HG02798 (cell line): ENCODE data around the gene MROH8.
"Not testable (repeated sequence)": the region's sequence is repeated elsewhere in the genome, so short reads cannot be mapped to it uniquely, and the experiment has no call there.

Source experiments
- ATAC-seq: cut with Tn5 transposase; IDR thresholded peaks from one replicate; pipeline ENCODE4 v1.9.1; 2021; ENCODE audit warnings: mild to moderate bottlenecking; ENCODE audit not compliant: unreplicated experiment, poor library complexity

MROH8 gene

GRCh38 chr20:37108676-37109075 lies 70.7 kb downstream of the MROH8 start:
- ATAC-seq, result no peak

- no peak for ATAC-seq
Observed at GRCh38 chr20:37102571-37102970, 76.8 kb downstream of the MROH8 start.

- ATAC-seq, result no peak
Observed at GRCh38 chr20:37096415-37097041, 82.8 kb downstream of the MROH8 start.

- ATAC-seq, result peak; percentile 77
Observed at GRCh38 chr20:37095599-37096414, 83.5 kb downstream of the MROH8 start, which contains the start of gene RBL1. Gene RBL1 (minus strand): TSS chr20:37095997. CDS start chr20:37095928, 69 bp downstream.

- no peak for ATAC-seq
Observed at GRCh38 chr20:37095108-37095598, 84.2 kb downstream of the MROH8 start.

- no peak for ATAC-seq
Observed at GRCh38 chr20:37090407-37090806, 88.9 kb downstream of the MROH8 start.

GRCh38 chr20:37081717-37082289 lies 97.5 kb downstream of the MROH8 start:
- ATAC-seq, result no peak

GRCh38 chr20:37077009-37077408 lies 102.3 kb downstream of the MROH8 start:
- ATAC-seq, result no peak

GRCh38 chr20:37075932-37076685 lies 103.2 kb downstream of the MROH8 start:
- ATAC-seq, result no peak

GRCh38 chr20:37072293-37073196 lies 106.8 kb downstream of the MROH8 start:
- no peak for ATAC-seq

- no peak for ATAC-seq
Observed at GRCh38 chr20:37071481-37071911, 107.9 kb downstream of the MROH8 start.

GRCh38 chr20:37069563-37069962 lies 109.8 kb downstream of the MROH8 start:
- not testable (repeated sequence) for ATAC-seq

GRCh38 chr20:37066168-37066567 lies 113.2 kb downstream of the MROH8 start:
- ATAC-seq, result no peak

- no peak for ATAC-seq
Observed at GRCh38 chr20:37055276-37055675, 124.1 kb downstream of the MROH8 start.

- no peak for ATAC-seq
Observed at GRCh38 chr20:37053230-37053950, 126.0 kb downstream of the MROH8 start.
